Activated CD4-positive, CD25-positive, alpha-beta regulatory T cell treated with anti-CD3 and anti-CD28 coated beads, Interleukin-2, amount 50 U/mL, for 16 hours (primary cell): ENCODE results near the gene OR1K1.
"Not testable (repeated sequence)": the region's sequence is repeated elsewhere in the genome, so short reads cannot be mapped to it uniquely, and the experiment has no call there.

ENCODE experiments used
- DNase-seq: peaks from one replicate; pipeline ENCODE4 v3.0.0-alpha.2; 2020; ENCODE audit warnings: low read depth, low spot score

OR1K1 gene

DNA sequence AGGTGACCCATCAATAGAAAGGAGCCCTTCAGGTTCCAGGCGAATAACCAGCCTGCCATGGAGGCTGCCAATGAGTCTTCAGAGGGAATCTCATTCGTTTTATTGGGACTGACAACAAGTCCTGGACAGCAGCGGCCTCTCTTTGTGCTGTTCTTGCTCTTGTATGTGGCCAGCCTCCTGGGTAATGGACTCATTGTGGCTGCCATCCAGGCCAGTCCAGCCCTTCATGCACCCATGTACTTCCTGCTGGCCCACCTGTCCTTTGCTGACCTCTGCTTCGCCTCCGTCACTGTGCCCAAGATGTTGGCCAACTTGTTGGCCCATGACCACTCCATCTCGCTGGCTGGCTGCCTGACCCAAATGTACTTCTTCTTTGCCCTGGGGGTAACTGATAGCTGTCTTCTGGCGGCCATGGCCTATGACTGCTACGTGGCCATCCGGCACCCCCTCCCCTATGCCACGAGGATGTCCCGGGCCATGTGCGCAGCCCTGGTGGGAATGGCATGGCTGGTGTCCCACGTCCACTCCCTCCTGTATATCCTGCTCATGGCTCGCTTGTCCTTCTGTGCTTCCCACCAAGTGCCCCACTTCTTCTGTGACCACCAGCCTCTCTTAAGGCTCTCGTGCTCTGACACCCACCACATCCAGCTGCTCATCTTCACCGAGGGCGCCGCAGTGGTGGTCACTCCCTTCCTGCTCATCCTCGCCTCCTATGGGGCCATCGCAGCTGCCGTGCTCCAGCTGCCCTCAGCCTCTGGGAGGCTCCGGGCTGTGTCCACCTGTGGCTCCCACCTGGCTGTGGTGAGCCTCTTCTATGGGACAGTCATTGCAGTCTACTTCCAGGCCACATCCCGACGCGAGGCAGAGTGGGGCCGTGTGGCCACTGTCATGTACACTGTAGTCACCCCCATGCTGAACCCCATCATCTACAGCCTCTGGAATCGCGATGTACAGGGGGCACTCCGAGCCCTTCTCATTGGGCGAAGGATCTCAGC is at the start of gene OR1K1:
Gene OR1K1 (plus strand): TSS at position 58 of the 995 bp plus-strand sequence. CDS start 0 bp downstream, at position 58.
- no peak for DNase-seq

- no peak for DNase-seq
These were observed 45.1 kb upstream of the OR1K1 start for GRCh38 chr9:122754825-122755224.

DNA sequence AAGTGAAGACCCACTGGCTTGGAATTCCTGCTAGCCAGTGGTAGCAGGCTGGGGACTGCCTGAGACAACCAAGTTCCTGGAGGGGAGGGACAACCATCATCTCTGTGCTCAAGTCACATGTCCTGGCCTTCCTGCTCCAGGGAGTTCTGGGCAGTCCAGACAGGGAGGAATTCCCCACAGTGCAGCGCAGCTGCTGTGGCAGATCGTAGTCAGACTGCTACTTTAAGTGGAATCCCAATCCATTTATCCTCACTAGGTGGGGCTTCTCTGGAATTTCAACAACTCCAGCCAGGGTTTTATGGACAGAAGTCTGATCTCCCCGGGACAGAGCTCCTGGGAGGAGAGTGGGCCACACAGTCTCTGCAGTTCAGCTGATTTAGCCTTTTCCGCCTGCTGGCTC is 32.1 kb upstream of the OR1K1 start:
- DNase-seq, result no peak

- no peak for DNase-seq
These were observed 22.9 kb upstream of the OR1K1 start for GRCh38 chr9:122777052-122777451.

- no peak for DNase-seq
These were observed 21.8 kb upstream of the OR1K1 start for GRCh38 chr9:122777935-122778627.

GRCh38 chr9:122779181-122779580 is 20.7 kb upstream of the OR1K1 start:
- DNase-seq, result no peak

- DNase-seq, result no peak
These were observed 19.9 kb upstream of the OR1K1 start for GRCh38 chr9:122780026-122780425.

- DNase-seq, result no peak
These were observed 18.3 kb upstream of the OR1K1 start for GRCh38 chr9:122781671-122782070.

- DNase-seq, result no peak
These were observed 14.7 kb upstream of the OR1K1 start for GRCh38 chr9:122785269-122785668.

DNA sequence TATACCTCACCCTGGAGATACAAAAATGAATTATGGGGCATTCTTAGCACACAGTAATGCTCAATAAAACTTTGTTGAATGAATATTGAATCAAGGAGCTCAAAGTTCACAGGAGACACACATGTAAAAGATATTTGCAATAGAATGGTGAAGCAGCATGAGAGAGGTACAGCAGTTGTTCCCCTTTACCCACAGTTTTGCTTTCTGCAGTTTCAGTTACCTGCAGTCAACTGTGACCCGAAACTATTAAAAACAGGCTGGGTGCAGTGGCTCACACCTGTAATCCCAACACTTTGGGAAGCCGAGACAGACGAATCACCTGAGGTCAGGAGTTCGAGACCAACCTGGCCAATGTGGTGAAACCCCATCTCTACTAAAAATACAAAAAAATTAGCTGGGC is 13.6 kb upstream of the OR1K1 start:
- DNase-seq, result no peak

DNA sequence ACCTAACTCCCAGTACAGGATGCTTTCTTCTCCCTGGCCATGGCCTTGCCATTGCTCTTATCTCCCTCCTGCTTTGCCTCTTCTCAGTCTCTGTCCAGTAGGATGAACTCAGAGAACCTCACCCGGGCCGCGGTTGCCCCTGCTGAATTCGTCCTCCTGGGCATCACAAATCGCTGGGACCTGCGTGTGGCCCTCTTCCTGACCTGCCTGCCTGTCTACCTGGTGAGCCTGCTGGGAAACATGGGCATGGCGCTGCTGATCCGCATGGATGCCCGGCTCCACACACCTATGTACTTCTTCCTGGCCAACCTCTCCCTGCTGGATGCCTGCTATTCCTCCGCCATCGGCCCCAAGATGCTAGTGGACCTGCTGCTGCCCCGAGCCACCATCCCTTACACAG is 11.1 kb upstream of the OR1K1 start, which contains the start of gene OR5C1:
Gene OR5C1 (plus strand): TSS at position 103 of the 400 bp plus-strand sequence. CDS start 0 bp downstream, at position 103.
- DNase-seq, result no peak

DNA sequence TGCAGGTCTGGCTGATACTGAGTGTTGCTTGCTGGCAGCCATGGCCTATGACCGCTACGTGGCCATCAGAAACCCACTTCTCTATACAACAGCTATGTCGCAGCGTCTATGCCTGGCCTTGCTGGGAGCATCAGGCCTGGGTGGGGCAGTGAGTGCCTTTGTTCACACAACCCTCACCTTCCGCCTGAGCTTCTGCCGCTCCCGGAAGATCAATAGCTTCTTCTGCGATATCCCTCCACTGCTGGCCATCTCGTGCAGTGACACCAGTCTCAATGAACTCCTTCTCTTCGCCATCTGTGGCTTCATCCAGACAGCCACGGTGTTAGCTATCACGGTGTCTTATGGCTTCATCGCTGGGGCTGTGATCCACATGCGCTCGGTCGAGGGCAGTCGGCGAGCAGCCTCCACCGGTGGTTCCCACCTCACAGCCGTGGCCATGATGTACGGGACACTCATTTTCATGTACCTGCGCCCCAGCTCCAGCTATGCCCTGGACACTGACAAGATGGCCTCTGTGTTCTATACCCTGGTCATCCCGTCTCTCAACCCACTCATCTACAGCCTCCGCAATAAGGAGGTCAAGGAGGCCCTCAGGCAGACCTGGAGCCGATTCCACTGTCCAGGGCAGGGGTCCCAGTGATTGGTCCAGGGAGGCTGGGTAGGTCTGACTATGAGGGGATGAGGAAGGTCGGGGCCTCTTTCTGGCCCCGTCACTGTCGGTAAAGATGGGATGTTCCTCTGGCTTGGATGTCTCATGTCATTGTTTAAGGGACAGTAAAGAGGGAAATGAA is 10.5 kb upstream of the OR1K1 start:
- no peak for DNase-seq

GRCh38 chr9:122791872-122792669 is 7.9 kb upstream of the OR1K1 start:
- DNase-seq, result no peak

GRCh38 chr9:122797316-122798063 is 2.4 kb upstream of the OR1K1 start:
- DNase-seq, result no peak

GRCh38 chr9:122806661-122807060 is 6.7 kb downstream of the OR1K1 start:
- no peak for DNase-seq

DNA sequence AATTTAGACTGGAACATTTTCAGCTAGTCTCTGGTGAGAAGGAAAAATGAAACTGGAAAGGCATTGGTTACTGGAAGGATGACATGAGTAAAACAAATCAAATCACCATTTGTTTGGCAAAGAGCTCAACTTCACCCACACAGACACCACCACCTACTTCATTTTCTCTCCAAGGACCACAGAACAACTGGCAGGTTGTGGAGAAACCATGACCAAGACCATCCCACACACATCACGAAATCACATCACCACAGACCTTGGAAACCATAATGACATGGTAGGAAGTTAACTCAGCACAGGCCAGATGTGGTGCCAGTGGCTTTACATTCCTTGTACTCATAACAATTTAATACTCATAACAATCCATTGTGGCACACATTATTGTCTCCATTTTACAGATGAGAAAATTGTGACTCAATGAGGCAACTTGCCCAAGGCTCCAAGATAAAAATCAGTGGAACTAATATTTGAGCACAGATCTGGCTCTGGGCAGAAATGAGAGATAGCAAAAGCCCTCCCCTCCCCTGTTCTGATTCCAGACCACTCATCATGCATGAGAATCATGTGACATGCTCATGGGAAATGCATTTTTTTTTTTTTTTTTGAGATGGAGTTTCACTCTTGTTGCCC is 7.5 kb downstream of the OR1K1 start:
- no peak for DNase-seq

- DNase-seq, result no peak
These were observed 8.2 kb downstream of the OR1K1 start for GRCh38 chr9:122808141-122808540.

GRCh38 chr9:122809261-122809660 is 9.3 kb downstream of the OR1K1 start:
- DNase-seq, result not testable (repeated sequence)

GRCh38 chr9:122810306-122810946 is 10.5 kb downstream of the OR1K1 start:
- DNase-seq, result peak; percentile 64
